ENCODE measurements around the gene TNKS1BP1. TPM values are rescaled to one million over a fixed set of nuclear protein-coding genes. Genes with fewer than 3 reads are reported as not detected.

TNKS1BP1 gene, protein sequence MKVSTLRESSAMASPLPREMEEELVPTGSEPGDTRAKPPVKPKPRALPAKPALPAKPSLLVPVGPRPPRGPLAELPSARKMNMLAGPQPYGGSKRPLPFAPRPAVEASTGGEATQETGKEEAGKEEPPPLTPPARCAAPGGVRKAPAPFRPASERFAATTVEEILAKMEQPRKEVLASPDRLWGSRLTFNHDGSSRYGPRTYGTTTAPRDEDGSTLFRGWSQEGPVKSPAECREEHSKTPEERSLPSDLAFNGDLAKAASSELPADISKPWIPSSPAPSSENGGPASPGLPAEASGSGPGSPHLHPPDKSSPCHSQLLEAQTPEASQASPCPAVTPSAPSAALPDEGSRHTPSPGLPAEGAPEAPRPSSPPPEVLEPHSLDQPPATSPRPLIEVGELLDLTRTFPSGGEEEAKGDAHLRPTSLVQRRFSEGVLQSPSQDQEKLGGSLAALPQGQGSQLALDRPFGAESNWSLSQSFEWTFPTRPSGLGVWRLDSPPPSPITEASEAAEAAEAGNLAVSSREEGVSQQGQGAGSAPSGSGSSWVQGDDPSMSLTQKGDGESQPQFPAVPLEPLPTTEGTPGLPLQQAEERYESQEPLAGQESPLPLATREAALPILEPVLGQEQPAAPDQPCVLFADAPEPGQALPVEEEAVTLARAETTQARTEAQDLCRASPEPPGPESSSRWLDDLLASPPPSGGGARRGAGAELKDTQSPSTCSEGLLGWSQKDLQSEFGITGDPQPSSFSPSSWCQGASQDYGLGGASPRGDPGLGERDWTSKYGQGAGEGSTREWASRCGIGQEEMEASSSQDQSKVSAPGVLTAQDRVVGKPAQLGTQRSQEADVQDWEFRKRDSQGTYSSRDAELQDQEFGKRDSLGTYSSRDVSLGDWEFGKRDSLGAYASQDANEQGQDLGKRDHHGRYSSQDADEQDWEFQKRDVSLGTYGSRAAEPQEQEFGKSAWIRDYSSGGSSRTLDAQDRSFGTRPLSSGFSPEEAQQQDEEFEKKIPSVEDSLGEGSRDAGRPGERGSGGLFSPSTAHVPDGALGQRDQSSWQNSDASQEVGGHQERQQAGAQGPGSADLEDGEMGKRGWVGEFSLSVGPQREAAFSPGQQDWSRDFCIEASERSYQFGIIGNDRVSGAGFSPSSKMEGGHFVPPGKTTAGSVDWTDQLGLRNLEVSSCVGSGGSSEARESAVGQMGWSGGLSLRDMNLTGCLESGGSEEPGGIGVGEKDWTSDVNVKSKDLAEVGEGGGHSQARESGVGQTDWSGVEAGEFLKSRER (N-terminal part only)
- 125 TPM for polyA plus RNA-seq (2013, experiment 1 of 2)
- 103 TPM for polyA plus RNA-seq (2013, experiment 2 of 2)

GRCh38 chr11:57324886-57325734 lies at the start of gene TNKS1BP1:
Gene TNKS1BP1, minus strand, starts transcription at chr11:57324952. Its CDS starts 3,067 bp downstream, at chr11:57321885.
- 4% methylated on average over 34 to 57 of the region's 61 CpGs for WGBS, 2 experiments (ENCODE audit: insufficient coverage in 2 of 2)
- peaks cover 38% of the 10 kb centered on the region for H3K4me1 ChIP-seq (ENCODE audit: control insufficient read depth, insufficient read depth, low read length, poor library complexity, severe bottlenecking)
- H3K9me3 ChIP-seq (ENCODE audit: control insufficient read depth, low read length), result no peaks in the 10 kb centered on the region
- peak within 1 kb of the TSS; percentile 99 for H3K27ac ChIP-seq (ENCODE audit: low read depth, low read length, severe bottlenecking)
- H3K4me3 ChIP-seq (ENCODE audit: extremely low read depth, insufficient read depth, low read length, poor library complexity, severe bottlenecking), result peak within 1 kb of the TSS; percentile 80
- H3K36me3 ChIP-seq (ENCODE audit: control insufficient read depth, insufficient read depth, low read length), result peaks cover 61% of the 10 kb centered on the region

DNA sequence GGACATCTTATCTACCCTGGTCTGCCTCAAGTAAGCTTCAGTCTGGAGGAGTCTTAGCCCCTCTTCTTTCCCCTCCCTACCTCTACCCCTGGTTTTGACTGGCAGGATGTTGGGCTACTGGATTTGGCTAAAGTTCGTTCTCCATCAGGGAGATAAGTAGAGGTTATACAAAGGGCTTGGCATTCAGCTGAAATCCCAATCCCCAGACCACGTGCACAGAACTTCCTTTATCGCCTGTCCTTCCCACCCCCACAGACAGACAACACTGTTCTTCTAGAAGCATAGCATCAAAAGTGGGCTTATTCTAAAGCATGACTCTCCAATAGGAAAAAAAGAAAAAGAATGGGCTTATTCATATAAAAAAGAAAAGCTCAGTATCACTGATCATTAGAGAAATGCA lies 48.4 kb upstream of the TNKS1BP1 start:
- Histone ChIP-seq H3K27ac (ENCODE audit: low read depth, low read length, severe bottlenecking) (no peak overlapping the region), H3K9me3 (ENCODE audit: control insufficient read depth, low read length) (no peaks in the 10 kb centered on the region), H3K4me3 (ENCODE audit: extremely low read depth, insufficient read depth, low read length, poor library complexity, severe bottlenecking) (no peak overlapping the region), H3K36me3 (ENCODE audit: control insufficient read depth, insufficient read depth, low read length) (no peaks in the 10 kb centered on the region), H3K4me1 (ENCODE audit: control insufficient read depth, insufficient read depth, low read length, poor library complexity, severe bottlenecking) (peaks cover 3% of the 10 kb centered on the region)
- WGBS, 2 experiments (ENCODE audit: insufficient coverage in 2 of 2), result no CpG with 5 or more reads among the region's 3 CpGs

GRCh38 chr11:57370941-57371340 lies 46.2 kb upstream of the TNKS1BP1 start:
- Histone ChIP-seq H3K36me3 (ENCODE audit: control insufficient read depth, insufficient read depth, low read length) (no peaks in the 10 kb centered on the region), H3K9me3 (ENCODE audit: control insufficient read depth, low read length) (no peaks in the 10 kb centered on the region), H3K27ac (ENCODE audit: low read depth, low read length, severe bottlenecking) (no peak overlapping the region), H3K4me3 (ENCODE audit: extremely low read depth, insufficient read depth, low read length, poor library complexity, severe bottlenecking) (no peak overlapping the region), H3K4me1 (ENCODE audit: control insufficient read depth, insufficient read depth, low read length, poor library complexity, severe bottlenecking) (no peaks in the 10 kb centered on the region)

- Histone ChIP-seq H3K4me3 (ENCODE audit: extremely low read depth, insufficient read depth, low read length, poor library complexity, severe bottlenecking) (no peak overlapping the region), H3K36me3 (ENCODE audit: control insufficient read depth, insufficient read depth, low read length) (no peaks in the 10 kb centered on the region), H3K9me3 (ENCODE audit: control insufficient read depth, low read length) (no peaks in the 10 kb centered on the region), H3K27ac (ENCODE audit: low read depth, low read length, severe bottlenecking) (no peak overlapping the region), H3K4me1 (ENCODE audit: control insufficient read depth, insufficient read depth, low read length, poor library complexity, severe bottlenecking) (no peaks in the 10 kb centered on the region)
- 75 to 100% methylated on average over 3 to 5 of the region's 7 CpGs for WGBS, 2 experiments (ENCODE audit: insufficient coverage in 2 of 2)
These were observed 45.5 kb upstream of the TNKS1BP1 start for GRCh38 chr11:57370251-57370650.

GRCh38 chr11:57368845-57369232 lies 44.1 kb upstream of the TNKS1BP1 start:
- 91 to 94% methylated on average over 3 to 5 of the region's 5 CpGs for WGBS, 2 experiments (ENCODE audit: insufficient coverage in 2 of 2)

GRCh38 chr11:57368106-57368844 lies 43.5 kb upstream of the TNKS1BP1 start:
- Histone ChIP-seq H3K9me3 (ENCODE audit: control insufficient read depth, low read length) (no peaks in the 10 kb centered on the region), H3K36me3 (ENCODE audit: control insufficient read depth, insufficient read depth, low read length) (no peaks in the 10 kb centered on the region), H3K27ac (ENCODE audit: low read depth, low read length, severe bottlenecking) (no peak overlapping the region), H3K4me3 (ENCODE audit: extremely low read depth, insufficient read depth, low read length, poor library complexity, severe bottlenecking) (no peak overlapping the region), H3K4me1 (ENCODE audit: control insufficient read depth, insufficient read depth, low read length, poor library complexity, severe bottlenecking) (no peaks in the 10 kb centered on the region)
- 86 to 98% methylated on average over 11 to 18 of the region's 19 CpGs for WGBS, 2 experiments (ENCODE audit: insufficient coverage in 2 of 2)

More at GRCh38 chr11:57368845-57369232, 44.1 kb upstream of the TNKS1BP1 start:
- Histone ChIP-seq H3K4me3 (ENCODE audit: extremely low read depth, insufficient read depth, low read length, poor library complexity, severe bottlenecking) (no peak overlapping the region), H3K27ac (ENCODE audit: low read depth, low read length, severe bottlenecking) (no peak overlapping the region), H3K36me3 (ENCODE audit: control insufficient read depth, insufficient read depth, low read length) (no peaks in the 10 kb centered on the region), H3K9me3 (ENCODE audit: control insufficient read depth, low read length) (no peaks in the 10 kb centered on the region), H3K4me1 (ENCODE audit: control insufficient read depth, insufficient read depth, low read length, poor library complexity, severe bottlenecking) (no peaks in the 10 kb centered on the region)

GRCh38 chr11:57364851-57365660 lies 40.3 kb upstream of the TNKS1BP1 start:
- H3K36me3 ChIP-seq (ENCODE audit: control insufficient read depth, insufficient read depth, low read length), result no peaks in the 10 kb centered on the region
- no peak overlapping the region for H3K27ac ChIP-seq (ENCODE audit: low read depth, low read length, severe bottlenecking)
- WGBS, 2 experiments (ENCODE audit: insufficient coverage in 2 of 2), result 55 to 66% methylated on average over 5 to 6 of the region's 9 CpGs
- no peaks in the 10 kb centered on the region for H3K4me1 ChIP-seq (ENCODE audit: control insufficient read depth, insufficient read depth, low read length, poor library complexity, severe bottlenecking)
- no peaks in the 10 kb centered on the region for H3K9me3 ChIP-seq (ENCODE audit: control insufficient read depth, low read length)
- no peak overlapping the region for H3K4me3 ChIP-seq (ENCODE audit: extremely low read depth, insufficient read depth, low read length, poor library complexity, severe bottlenecking)

DNA sequence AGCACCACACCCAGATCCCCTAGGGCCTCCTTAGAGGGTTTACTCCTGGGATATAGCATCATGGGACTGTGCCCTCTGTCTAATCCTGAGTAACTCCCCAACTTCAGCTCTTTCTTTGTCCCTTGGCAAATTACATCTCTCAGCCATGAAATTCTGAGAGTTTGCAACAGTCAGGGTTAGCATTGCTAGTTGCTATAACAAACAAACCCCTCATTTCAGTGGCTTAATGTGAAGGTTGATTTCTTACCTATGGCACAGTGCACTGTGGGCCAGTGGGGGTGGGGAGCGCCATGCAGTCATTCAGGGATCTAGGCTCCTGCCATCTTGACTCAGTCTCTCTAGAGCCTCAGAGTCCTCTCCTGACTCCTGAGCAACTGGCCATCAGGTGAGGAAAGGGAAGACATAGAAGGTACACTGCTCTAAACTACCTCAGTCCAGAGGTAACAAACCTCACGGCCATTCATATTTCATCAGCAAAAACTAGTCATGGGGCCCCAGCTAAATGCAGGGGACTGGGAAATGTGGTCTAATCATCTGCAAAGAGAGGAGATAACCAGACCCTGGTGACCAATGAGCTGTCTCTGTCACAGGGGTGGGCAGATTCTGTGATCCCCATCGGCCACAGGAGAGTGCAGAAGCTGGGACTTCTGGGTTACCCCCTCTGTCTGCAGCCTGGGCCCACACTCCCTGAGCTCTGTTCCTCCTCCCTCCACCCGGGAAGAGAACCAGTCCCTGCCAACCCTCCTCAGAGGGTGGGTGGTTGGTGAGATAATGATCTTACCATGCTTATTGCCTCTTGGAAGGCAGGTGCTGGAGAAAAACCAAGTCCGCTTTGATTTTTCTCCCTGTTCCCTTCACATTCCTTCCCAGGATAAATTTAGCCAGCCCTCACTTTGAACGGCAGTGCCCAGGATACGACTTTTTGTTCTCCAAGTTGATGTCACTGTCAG lies 38.7 kb upstream of the TNKS1BP1 start:
- Histone ChIP-seq H3K27ac (ENCODE audit: low read depth, low read length, severe bottlenecking) (no peak overlapping the region), H3K4me3 (ENCODE audit: extremely low read depth, insufficient read depth, low read length, poor library complexity, severe bottlenecking) (no peak overlapping the region), H3K36me3 (ENCODE audit: control insufficient read depth, insufficient read depth, low read length) (no peaks in the 10 kb centered on the region), H3K4me1 (ENCODE audit: control insufficient read depth, insufficient read depth, low read length, poor library complexity, severe bottlenecking) (no peaks in the 10 kb centered on the region), H3K9me3 (ENCODE audit: control insufficient read depth, low read length) (no peaks in the 10 kb centered on the region)
- WGBS, 2 experiments (ENCODE audit: insufficient coverage in 2 of 2), result 82 to 93% methylated on average over 3 to 5 of the region's 7 CpGs

Measured in mesodermal cell (in vitro differentiated cells).